ENCODE data around the gene DDX1.

Gene DDX1

DNA sequence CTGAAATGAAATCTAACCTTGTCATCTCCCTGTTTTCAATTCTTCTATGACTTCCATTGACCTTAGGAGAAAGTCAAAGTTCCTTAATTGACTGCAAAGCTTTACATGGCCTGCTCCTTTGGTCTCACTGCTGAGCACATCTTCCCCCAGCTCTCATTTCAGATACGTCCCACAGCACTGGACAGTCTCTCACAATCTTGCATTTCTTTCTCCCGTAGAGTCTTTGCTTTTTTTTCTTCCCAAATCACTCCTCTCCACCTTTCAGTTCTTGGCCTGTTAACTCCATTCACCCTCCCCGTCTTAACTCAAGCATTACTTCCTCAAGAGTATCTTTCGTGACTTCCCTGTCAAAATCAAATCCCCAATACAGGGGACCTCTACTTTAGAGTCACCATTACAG is 67.2 kb downstream of the DDX1 start:
- no peak for DNase-seq (ENCODE audit: low read depth)
- H3K4me3 ChIP-seq (ENCODE audit: low read depth, low read length) = no peak overlapping the region
- no peak for TF ChIP-seq CTCF (conservative IDR thresholded peaks at IDR 0.05; ENCODE audit: low read depth, low read length)

DNA sequence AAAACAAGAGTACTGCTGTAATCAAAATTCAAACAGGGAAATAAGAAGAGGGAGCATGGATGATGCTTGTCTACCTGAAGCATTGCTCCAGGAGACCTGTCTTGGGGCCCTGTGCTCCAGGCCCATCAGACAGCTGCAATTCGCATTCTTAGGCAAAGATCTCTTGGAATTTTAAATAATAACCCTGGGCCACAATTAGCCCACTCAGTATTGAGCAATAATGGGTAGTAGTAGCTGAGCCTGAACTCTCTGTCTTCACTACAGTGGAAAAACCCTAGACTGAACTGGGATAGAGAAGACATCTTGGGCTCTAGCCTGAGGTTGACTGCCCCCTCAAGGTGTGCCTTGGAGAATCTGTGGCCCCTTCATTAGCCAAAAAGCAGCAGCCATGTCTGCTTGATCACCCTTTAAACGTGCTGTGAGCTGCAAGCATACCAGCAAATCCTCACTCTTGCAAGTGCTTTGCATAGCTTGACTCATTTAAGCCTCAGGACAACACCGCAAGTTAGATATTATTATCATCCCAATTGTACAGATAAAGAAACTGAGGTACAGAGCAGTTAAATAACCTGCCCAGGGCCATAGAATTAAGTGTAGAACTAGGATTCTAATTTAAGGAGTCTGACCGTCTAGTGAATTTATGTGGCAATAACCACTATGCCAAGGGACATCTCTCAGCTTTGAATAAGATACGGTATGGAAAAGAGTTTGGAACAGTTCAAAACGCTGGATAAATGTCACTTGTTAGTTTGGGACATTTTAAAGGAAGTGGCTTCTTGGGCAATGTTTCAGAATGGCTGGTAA is 69.0 kb downstream of the DDX1 start:
- DNase-seq (ENCODE audit: low read depth) = no peak
- no peak for TF ChIP-seq CTCF (conservative IDR thresholded peaks at IDR 0.05; ENCODE audit: low read depth, low read length)

GRCh38 chr2:15661295-15661569 is 69.6 kb downstream of the DDX1 start:
- TF ChIP-seq CTCF (conservative IDR thresholded peaks at IDR 0.05; ENCODE audit: low read depth, low read length) = no peak
- no peak for DNase-seq (ENCODE audit: low read depth)
- no peak overlapping the region for H3K4me3 ChIP-seq (ENCODE audit: low read depth, low read length)

More for the DNA sequence above, 69.0 kb downstream of the DDX1 start:
- no peak overlapping the region for H3K4me3 ChIP-seq (ENCODE audit: low read depth, low read length)

GRCh38 chr2:15662026-15662425 is 70.4 kb downstream of the DDX1 start:
- H3K4me3 ChIP-seq (ENCODE audit: low read depth, low read length) = no peak overlapping the region
- no peak for TF ChIP-seq CTCF (conservative IDR thresholded peaks at IDR 0.05; ENCODE audit: low read depth, low read length)
- no peak for DNase-seq (ENCODE audit: low read depth)

GRCh38 chr2:15662579-15662978 is 70.9 kb downstream of the DDX1 start:
- TF ChIP-seq CTCF (conservative IDR thresholded peaks at IDR 0.05; ENCODE audit: low read depth, low read length) = no peak
- DNase-seq (ENCODE audit: low read depth) = no peak
- no peak overlapping the region for H3K4me3 ChIP-seq (ENCODE audit: low read depth, low read length)

- no peak overlapping the region for H3K4me3 ChIP-seq (ENCODE audit: low read depth, low read length)
- DNase-seq (ENCODE audit: low read depth) = no peak
- TF ChIP-seq CTCF (conservative IDR thresholded peaks at IDR 0.05; ENCODE audit: low read depth, low read length) = no peak
Measured at GRCh38 chr2:15663802-15664201, 72.1 kb downstream of the DDX1 start.

Data from choroid plexus epithelial cell (primary cell).